ENCODE data around the gene BTBD1. TPM values are rescaled to one million over a fixed set of nuclear protein-coding genes. Genes with fewer than 3 reads are reported as not detected.

Gene BTBD1
- total and polyA plus RNA-seq, 2 donors (not counting 3 experiments of a cell fraction or from before 2014, with no cell fraction given), result 30.8 to 58.0 TPM

GRCh38 chr15:83039206-83039605 is 27.8 kb downstream of the BTBD1 start:
- no peak for FAIRE-seq

More at GRCh38 chr15:83039206-83039605, 27.8 kb downstream of the BTBD1 start:
- no peak for DNase-seq (ENCODE audit: low read depth, low spot score)
- H4K20me1 ChIP-seq (replicated peaks; ENCODE audit: control insufficient read depth, extremely low read depth, insufficient read depth, low read length), result peaks cover 5% of the 10 kb centered on the region
- no peaks in the 10 kb centered on the region for H3K4me1 ChIP-seq (ENCODE audit: control insufficient read depth, extremely low read depth, insufficient read depth, low read length)
- no peak overlapping the region for H3K9ac ChIP-seq (replicated peaks; ENCODE audit: extremely low read depth, insufficient read depth, low read length)
- H3K27me3 ChIP-seq (ENCODE audit: control insufficient read depth in 2 of 2, insufficient read depth in 2 of 2, low read length in 2 of 2), result no peaks in the 10 kb centered on the region
- intact Hi-C loops (cut with micrococcal nuclease) (no loop called here), dilution Hi-C loops (cut with MboI; ENCODE audit: extremely low pct_ligation_motif_present, low sequenced_read_pairs) (no loop called here)
- H3K4me3 ChIP-seq (replicated peaks in 1 of 3; ENCODE audit: insufficient read depth in 1 of 3, low read depth in 1 of 3, low read length in 3 of 3), result no peak overlapping the region
- no peaks in the 10 kb centered on the region for H3K9me1 ChIP-seq (replicated peaks; ENCODE audit: control insufficient read depth, extremely low read depth, insufficient read depth, low read length)
- no TSS peak for BruUV-seq (replicated peaks)
- no peak overlapping the region for H3K27ac ChIP-seq (ENCODE audit: insufficient read depth, low read depth, low read length)
- peaks cover 7% of the 10 kb centered on the region in 2 experiments for H3K36me3 ChIP-seq (ENCODE audit: control insufficient read depth in 2 of 2, extremely low read depth in 1 of 2, insufficient read depth in 2 of 2, low read length in 2 of 2)
- H3K79me2 ChIP-seq (ENCODE audit: control insufficient read depth, insufficient read depth, low read length), result peaks cover 80% of the 10 kb centered on the region
- TF ChIP-seq POLR2AphosphoS5 (IDR thresholded peaks at IDR 0.05; ENCODE audit: insufficient read depth, low read depth, low read length) (no peak), JUN (IDR thresholded peaks at IDR 0.05; ENCODE audit: borderline replicate concordance, insufficient read depth, insufficient read length, low read depth) (no peak), GATA2 (IDR thresholded peaks at IDR 0.05; ENCODE audit: insufficient read depth, insufficient read length, low read depth, low read length) (no peak), EZH2 (IDR thresholded peaks at IDR 0.05; ENCODE audit: borderline replicate concordance, low read depth, low read length, severe bottlenecking) (no peak), CTCF (IDR thresholded peaks at IDR 0.05; ENCODE audit: extremely low read depth in 1 of 2, insufficient read depth in 1 of 2, low read depth in 1 of 2, low read length in 2 of 2) (no peak), FOS (IDR thresholded peaks at IDR 0.05; ENCODE audit: borderline replicate concordance, insufficient read depth, low read length) (no peak), MAX (IDR thresholded peaks at IDR 0.05; ENCODE audit: insufficient read depth, insufficient read length) (no peak), POLR2A (IDR thresholded peaks at IDR 0.05; ENCODE audit: low read depth, low read length) (no peak), MYC (IDR thresholded peaks at IDR 0.05; ENCODE audit: low read depth, low read length) (no peak)
- no peak overlapping the region for H2AFZ ChIP-seq (ENCODE audit: low read depth, low read length)
- H3K4me2 ChIP-seq (ENCODE audit: insufficient read depth, low read length), result no peak overlapping the region
- ChIA-PET POLR2A (no interaction called here), CTCF (no interaction called here)
- no peaks in the 10 kb centered on the region for H3K9me3 ChIP-seq (replicated peaks; ENCODE audit: control insufficient read depth, insufficient read depth, low read length)
